HEK293 (cell line): Measurements from ENCODE around the gene ELMO1.

ENCODE experiments used
- CTCF ChIA-PET: fragments of 350-600 bp; formaldehyde crosslinking; extraction: SDS; loops from one replicate; lab custom pipeline; 2021; ENCODE audit warnings: antibody characterized with exemption; lab: Yijun Ruan, JAX
- POLR2A ChIA-PET: fragments of 300-600 bp; formaldehyde crosslinking; extraction: SDS; loops from one replicate; lab custom pipeline; 2020; ENCODE audit warnings: antibody characterized with exemption, inconsistent platforms; lab: Yijun Ruan, JAX
- H3K27ac ChIP-seq: fragments of 200-500 bp; sonication (Bioruptor generic); 2 replicates; pipeline ENCODE4 v1.5.1; 2014; ENCODE audit warnings: low read depth, low read length, control low read depth, inconsistent platforms; ENCODE audit errors: extremely low read depth
- H3K36me3 ChIP-seq, 2 experiments: fragments of 200-500 bp in 1 of 2; sonication (Bioruptor generic) in 1 of 2; 1 replicate in 1 of 2; 2 replicates in 1 of 2; pipeline ENCODE4 v1.5.1; 2014 to 2017; ENCODE audit warnings: inconsistent platforms in 2 of 2, low read length in 2 of 2; ENCODE audit not compliant: control insufficient read depth in 2 of 2, insufficient read depth in 1 of 2
- H3K4me1 ChIP-seq: fragments of 200-500 bp; sonication (Bioruptor generic); 2 replicates; pipeline ENCODE4 v1.5.1; 2014; ENCODE audit warnings: mild to moderate bottlenecking, low read length, inconsistent platforms; ENCODE audit not compliant: control insufficient read depth, insufficient read depth
- H3K4me3 ChIP-seq: 2 replicates; pipeline ENCODE4 v1.5.1; 2011; ENCODE audit warnings: low read depth, mild to moderate bottlenecking, control low read depth, low read length, moderate library complexity
- H3K9me3 ChIP-seq: fragments of 200-500 bp; sonication (Bioruptor generic); 2 replicates; pipeline ENCODE4 v1.5.1; 2014; ENCODE audit warnings: low read depth, low read length, inconsistent platforms; ENCODE audit not compliant: control insufficient read depth, insufficient read depth
- KLF7 ChIP-seq: fragments of 450-650 bp; formaldehyde crosslinking; IDR thresholded peaks from 2 replicates; pipeline ENCODE4 v1.5.1; 2016; ENCODE audit warnings: missing biosample characterization, missing genetic modification characterization, borderline replicate concordance
- PRDM2 ChIP-seq: fragments of 450-650 bp; formaldehyde crosslinking; IDR thresholded peaks from 2 replicates; pipeline ENCODE4 v1.5.1; 2016; ENCODE audit warnings: missing biosample characterization, missing genetic modification characterization, borderline replicate concordance
- REPIN1 ChIP-seq: fragments of 450-650 bp; formaldehyde crosslinking; IDR thresholded peaks from 2 replicates; pipeline ENCODE4 v1.5.1; 2017; ENCODE audit warnings: missing biosample characterization, missing genetic modification characterization, low read depth
- TRIM28 ChIP-seq: IDR thresholded peaks from 2 replicates; pipeline ENCODE4 v1.6.1; 2011; ENCODE audit warnings: low read length, control low read depth, borderline replicate concordance
- YY2 ChIP-seq: fragments of 450-650 bp; formaldehyde crosslinking; IDR thresholded peaks from 2 replicates; pipeline ENCODE4 v1.5.1; 2016; ENCODE audit warnings: missing biosample characterization, missing genetic modification characterization
- ZBTB1 ChIP-seq: fragments of 450-650 bp; formaldehyde crosslinking; IDR thresholded peaks from 2 replicates; pipeline ENCODE4 v1.5.1; 2016; ENCODE audit warnings: missing biosample characterization, missing genetic modification characterization
- ZBTB20 ChIP-seq: fragments of 450-650 bp; formaldehyde crosslinking; IDR thresholded peaks from 2 replicates; pipeline ENCODE4 v1.5.1; 2016; ENCODE audit warnings: missing biosample characterization, missing genetic modification characterization
- ZFP37 ChIP-seq: fragments of 450-650 bp; formaldehyde crosslinking; IDR thresholded peaks from 2 replicates; pipeline ENCODE4 v1.5.1; 2016; ENCODE audit warnings: missing biosample characterization, missing genetic modification characterization
- ZNF140 ChIP-seq: fragments of 450-650 bp; formaldehyde crosslinking; IDR thresholded peaks from 2 replicates; pipeline ENCODE4 v1.5.1; 2016; ENCODE audit warnings: missing biosample characterization, missing genetic modification characterization
- ZNF18 ChIP-seq: fragments of 450-650 bp; formaldehyde crosslinking; IDR thresholded peaks from 2 replicates; pipeline ENCODE4 v1.5.1; 2016; ENCODE audit warnings: missing biosample characterization, missing genetic modification characterization
- ZNF184 ChIP-seq: fragments of 450-650 bp; IDR thresholded peaks from 2 replicates; pipeline ENCODE4 v1.5.1; 2018; ENCODE audit warnings: missing biosample characterization, mild to moderate bottlenecking, missing genetic modification characterization
- ZNF221 ChIP-seq: fragments of 450-650 bp; formaldehyde crosslinking; IDR thresholded peaks from 2 replicates; pipeline ENCODE4 v1.5.1; 2017; ENCODE audit warnings: missing biosample characterization, missing genetic modification characterization, borderline replicate concordance
- ZNF23 ChIP-seq: fragments of 450-650 bp; formaldehyde crosslinking; IDR thresholded peaks from 2 replicates; pipeline ENCODE4 v1.5.1; 2016; ENCODE audit warnings: missing biosample characterization, missing genetic modification characterization, borderline replicate concordance
- ZNF335 ChIP-seq: fragments of 450-650 bp; formaldehyde crosslinking; conservative IDR thresholded peaks from 2 replicates; pipeline ENCODE4 v1.5.1; 2016; ENCODE audit warnings: missing biosample characterization, missing genetic modification characterization
- ZNF626 ChIP-seq: fragments of 450-650 bp; sonication (Bioruptor Pico); formaldehyde crosslinking; IDR thresholded peaks from 2 replicates; pipeline ENCODE4 v1.5.1; 2018; ENCODE audit warnings: missing biosample characterization, missing genetic modification characterization, inconsistent platforms
- ZNF654 ChIP-seq: fragments of 450-650 bp; formaldehyde crosslinking; IDR thresholded peaks from 2 replicates; pipeline ENCODE4 v1.5.1; 2016; ENCODE audit warnings: low read depth, missing biosample characterization, missing genetic modification characterization
- ZNF701 ChIP-seq: fragments of 450-650 bp; formaldehyde crosslinking; IDR thresholded peaks from 2 replicates; pipeline ENCODE4 v1.5.1; 2016; ENCODE audit warnings: missing biosample characterization, missing genetic modification characterization
- TF ChIP-seq, protein P1 (sequence below): sonication (generic); formaldehyde crosslinking; IDR thresholded peaks from 2 replicates; pipeline ENCODE4 v1.8.1; 2022; ENCODE audit warnings: mild to moderate bottlenecking, moderate library complexity, missing genetic modification reagents

Gene ELMO1

DNA sequence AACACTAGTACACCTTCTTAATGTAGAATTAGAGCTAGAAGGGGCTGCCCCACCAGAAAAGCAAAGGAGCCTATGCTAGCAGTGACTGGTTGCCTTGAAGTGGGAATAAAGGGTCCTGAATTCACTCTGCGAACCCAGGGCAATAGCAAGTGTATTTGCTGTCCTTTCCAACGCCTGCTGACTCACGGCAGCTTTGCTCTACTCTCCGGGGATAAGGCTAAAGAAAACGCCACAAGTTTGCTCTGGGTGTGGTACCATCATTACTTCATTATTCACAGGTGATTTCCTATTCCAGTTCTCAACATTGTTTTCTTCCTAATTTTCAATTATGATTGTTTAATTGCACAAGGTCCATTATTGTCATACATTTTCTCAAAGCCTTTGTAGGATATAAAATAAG lies 503.8 kb downstream of the ELMO1 start:
- CTCF ChIA-PET, result interaction anchor here (0.5 to 1.1 kb wide), 4 partner anchors 110 to 693 kb away, joined by 3 to 4 read pairs (median 3); no protein-coding TSS in a partner anchor
- POLR2A ChIA-PET, result no interaction called here
- no peak for TF ChIP-seq ZNF701 (tag by site-specific recombination)
- TF ChIP-seq ZNF184 (tag by site-specific recombination), result no peak
- TF ChIP-seq PRDM2 (tag by site-specific recombination), result no peak
- no peaks in the 10 kb centered on the region for H3K9me3 ChIP-seq
- H3K27ac ChIP-seq, result no peak overlapping the region
- H3K4me3 ChIP-seq, result no peak overlapping the region
- H3K4me1 ChIP-seq, result no peaks in the 10 kb centered on the region
- no peaks in the 10 kb centered on the region for H3K36me3 ChIP-seq

DNA sequence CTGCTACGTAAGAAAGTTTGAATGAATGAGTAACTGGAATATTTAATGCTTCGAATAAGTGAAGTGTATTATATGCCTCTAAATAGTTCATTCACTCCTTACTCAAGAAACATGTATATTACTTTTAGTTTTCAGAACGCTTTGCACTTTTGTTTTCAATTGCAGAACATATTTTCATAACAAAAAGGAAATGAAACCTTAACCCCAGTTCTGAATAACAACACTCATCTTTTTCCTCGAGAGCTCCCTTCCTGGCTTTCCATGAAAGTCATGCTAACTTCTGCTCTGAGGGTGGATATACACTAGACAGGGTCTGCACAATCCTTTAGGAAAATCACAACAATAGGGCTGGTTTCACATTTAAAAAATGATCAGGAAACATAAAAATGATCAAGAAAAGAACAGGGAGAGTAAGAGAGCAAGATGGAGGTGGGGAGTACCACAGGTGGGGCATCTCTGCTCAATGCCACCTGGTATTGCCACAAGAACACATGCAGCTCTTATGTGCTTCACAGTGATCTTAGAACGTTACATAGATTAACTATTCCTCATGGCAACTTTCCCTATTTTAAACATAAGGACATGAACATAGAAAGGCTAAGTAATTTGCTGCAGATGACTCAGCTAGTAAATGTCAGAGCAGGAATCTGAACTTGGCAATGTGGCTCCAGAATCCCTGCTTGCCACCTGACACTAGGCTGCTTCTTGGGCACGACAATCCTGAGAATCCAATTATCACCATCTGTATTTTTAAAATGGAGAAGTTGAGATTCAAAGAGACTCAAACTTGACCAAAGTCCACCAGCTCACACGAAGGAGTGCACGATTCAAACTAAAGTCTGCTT lies 504.9 kb downstream of the ELMO1 start:
- TF ChIP-seq ZNF18 (tag by site-specific recombination), result no peak
- TF ChIP-seq KLF7 (tag by site-specific recombination), result no peak
- no peak for TF ChIP-seq ZNF221 (tag by site-specific recombination)
- no peak for TF ChIP-seq ZNF335 (tag by site-specific recombination)
- TF ChIP-seq ZNF626 (tag by site-specific recombination), result no peak
- TF ChIP-seq ZNF654 (tag by site-specific recombination), result no peak
- no peak for TF ChIP-seq ZBTB1 (tag by site-specific recombination)
- no peak for TF ChIP-seq ZNF23
- no peak for TF ChIP-seq TRIM28
- TF ChIP-seq, protein P1, sequence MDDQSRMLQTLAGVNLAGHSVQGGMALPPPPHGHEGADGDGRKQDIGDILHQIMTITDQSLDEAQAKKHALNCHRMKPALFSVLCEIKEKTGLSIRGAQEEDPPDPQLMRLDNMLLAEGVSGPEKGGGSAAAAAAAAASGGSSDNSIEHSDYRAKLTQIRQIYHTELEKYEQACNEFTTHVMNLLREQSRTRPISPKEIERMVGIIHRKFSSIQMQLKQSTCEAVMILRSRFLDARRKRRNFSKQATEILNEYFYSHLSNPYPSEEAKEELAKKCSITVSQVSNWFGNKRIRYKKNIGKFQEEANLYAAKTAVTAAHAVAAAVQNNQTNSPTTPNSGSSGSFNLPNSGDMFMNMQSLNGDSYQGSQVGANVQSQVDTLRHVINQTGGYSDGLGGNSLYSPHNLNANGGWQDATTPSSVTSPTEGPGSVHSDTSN (CRISPR knock-in tag), result no peak
- TF ChIP-seq ZNF140 (tag by site-specific recombination), result no peak
- TF ChIP-seq REPIN1 (tag by site-specific recombination), result no peak
- no peak for TF ChIP-seq ZFP37 (tag by site-specific recombination)
- no peak for TF ChIP-seq YY2 (tag by site-specific recombination)
- TF ChIP-seq ZBTB20 (tag by site-specific recombination), result no peak
- no peaks in the 10 kb centered on the region for H3K4me1 ChIP-seq
- POLR2A ChIA-PET, result no interaction called here
- no peak overlapping the region for H3K27ac ChIP-seq
- CTCF ChIA-PET, result interaction anchor here (0.6 to 2.1 kb wide), 3 partner anchors 23 to 273 kb away, joined by 3 to 12 read pairs (median 3); no protein-coding TSS in a partner anchor
- H3K9me3 ChIP-seq, result no peaks in the 10 kb centered on the region
- no peaks in the 10 kb centered on the region for H3K36me3 ChIP-seq
- H3K4me3 ChIP-seq, result no peak overlapping the region
